Activated CD4-positive, alpha-beta memory T cell treated with anti-CD3 and anti-CD28 coated beads for 36 hours (primary cell): ENCODE results near the gene DUSP10. TPM values are rescaled to one million over a fixed set of nuclear protein-coding genes. Genes with fewer than 3 reads are reported as not detected.

ENCODE experiments used
- CTCF ChIA-PET: fragments of 350-600 bp; sonication (Branson Sonifier 250); formaldehyde crosslinking; loops from one replicate; lab custom pipeline; 2021; ENCODE audit warnings: antibody characterized with exemption, inconsistent platforms; lab: Charles Lee
- POLR2A ChIA-PET: fragments of 350-600 bp; sonication (Branson Sonifier 250); formaldehyde crosslinking; loops from one replicate; lab custom pipeline; 2021; ENCODE audit warnings: antibody characterized with exemption; lab: Charles Lee
- DNase-seq: peaks from one replicate; pipeline ENCODE4 v3.0.0-alpha.2; 2020
- H3K27ac Mint-ChIP-seq: one replicate; pipeline ENCODE4 v1.8.0; 2021; ENCODE audit warnings: mixed read lengths
- H3K27me3 Mint-ChIP-seq: one replicate; pipeline ENCODE4 v1.8.0; 2021; ENCODE audit warnings: mixed read lengths
- H3K36me3 Mint-ChIP-seq: one replicate; pipeline ENCODE4 v1.8.0; 2021; ENCODE audit warnings: mixed read lengths
- H3K4me1 Mint-ChIP-seq: one replicate; pipeline ENCODE4 v1.8.0; 2021; ENCODE audit warnings: low read depth, mixed read lengths
- H3K4me3 Mint-ChIP-seq: one replicate; pipeline ENCODE4 v1.8.0; 2021; ENCODE audit warnings: mild to moderate bottlenecking, mixed read lengths
- H3K9me3 Mint-ChIP-seq: one replicate; pipeline ENCODE4 v1.8.0; 2021; ENCODE audit warnings: mixed read lengths
- intact Hi-C: fragments of 100-400 bp; cut with micrococcal nuclease; formaldehyde crosslinking; loops from one replicate; pipeline ENCODE4 v1.15.1; 2023
- total RNA-seq, 2 experiments: library from RNA; stranded (reverse); gene quantifications; one replicate each; pipeline ENCODE4 v1.2.3, GENCODE V29; 2021

DUSP10 gene
- total RNA-seq, 2 experiments from 2014 or later = 8.8 to 8.9 TPM

DNA sequence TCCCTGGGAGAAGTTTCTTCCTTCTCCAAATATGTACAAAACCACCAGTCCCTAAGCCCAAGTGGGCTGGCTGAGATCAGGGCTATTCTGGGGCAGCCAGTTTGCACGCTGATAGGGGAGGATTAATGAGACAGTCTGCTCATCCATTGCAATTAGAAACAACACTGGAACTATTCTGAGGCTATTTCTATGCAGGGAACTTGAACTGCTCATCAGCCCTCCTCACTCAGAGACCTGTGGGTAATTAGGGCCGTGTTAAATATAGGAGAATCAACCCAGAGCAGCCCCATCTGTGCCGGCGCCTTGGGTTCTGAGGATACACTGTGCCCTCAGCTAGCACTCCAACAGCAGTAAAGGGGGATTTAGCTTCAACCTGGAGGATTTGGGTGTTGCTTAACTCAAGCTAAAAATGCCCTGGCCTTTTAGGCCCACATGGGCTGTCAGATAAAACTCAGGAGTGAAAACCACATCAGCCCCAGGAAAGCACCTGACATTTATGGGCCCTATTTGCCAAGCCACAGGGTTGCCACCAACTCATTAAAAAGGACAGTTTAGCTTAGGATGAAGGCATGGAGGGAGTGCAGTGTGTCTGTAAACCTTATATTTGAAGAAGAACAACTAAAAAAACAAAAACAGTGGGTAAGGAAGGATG lies 53.9 kb downstream of the DUSP10 start:
- intact Hi-C loops = no loop called here
- Mint-ChIP-seq H3K4me1 (peaks cover 10% of the 10 kb centered on the region), H3K9me3 (no peaks in the 10 kb centered on the region), H3K4me3 (no peak overlapping the region), H3K27ac (no peak overlapping the region), H3K36me3 (no peaks in the 10 kb centered on the region), H3K27me3 (peaks cover 2% of the 10 kb centered on the region)
- POLR2A ChIA-PET = no interaction called here
- no peak for DNase-seq
- CTCF ChIA-PET = no interaction called here

DNA sequence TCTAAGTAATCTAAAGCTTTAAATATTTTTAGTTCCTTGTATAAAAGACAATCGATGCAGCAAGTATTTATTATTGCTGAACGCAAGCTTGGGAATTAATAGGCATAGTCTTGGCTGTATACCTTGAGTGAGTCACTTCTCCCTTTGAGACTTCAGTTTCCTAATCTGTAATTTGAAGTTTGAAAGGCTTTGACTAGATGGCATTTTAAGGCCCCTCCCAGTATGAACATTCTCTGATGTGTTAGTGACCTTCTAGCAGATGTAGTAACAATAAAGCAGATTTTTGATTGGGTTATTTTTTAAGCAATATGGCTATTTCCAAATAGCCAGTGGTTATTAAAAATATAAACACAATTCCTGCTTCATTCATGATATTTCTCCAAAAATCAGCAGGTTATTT lies 58.2 kb downstream of the DUSP10 start:
- no peak overlapping the region for H3K27ac Mint-ChIP-seq
- H3K27me3 Mint-ChIP-seq = peaks cover 2% of the 10 kb centered on the region
- H3K4me1 Mint-ChIP-seq = peaks cover 2% of the 10 kb centered on the region
- DNase-seq = no peak
- H3K9me3 Mint-ChIP-seq = peaks cover 7% of the 10 kb centered on the region
- H3K4me3 Mint-ChIP-seq = no peak overlapping the region
- ChIA-PET CTCF (no interaction called here), POLR2A (no interaction called here)
- intact Hi-C loops = no loop called here
- peaks cover 4% of the 10 kb centered on the region for H3K36me3 Mint-ChIP-seq

DNA sequence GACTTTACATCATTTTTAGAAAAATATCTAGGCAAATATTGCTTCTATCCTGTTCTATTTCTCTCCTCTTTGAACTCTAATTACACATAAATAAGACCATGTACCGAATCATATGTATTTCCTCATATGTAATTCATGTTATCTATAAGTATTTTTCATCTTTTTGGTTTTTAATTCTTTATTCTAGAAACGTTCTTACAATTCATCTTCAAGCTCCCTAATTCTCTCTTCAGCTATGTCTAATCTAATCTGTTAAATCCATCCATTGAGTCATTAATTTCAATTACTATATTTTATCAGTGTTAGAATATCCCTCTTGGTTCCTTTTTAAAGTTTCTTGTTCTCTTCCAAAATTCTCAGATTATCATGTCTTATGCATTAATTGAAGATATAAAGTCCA lies 61.8 kb downstream of the DUSP10 start:
- intact Hi-C loops = no loop called here
- H3K27ac Mint-ChIP-seq = no peak overlapping the region
- H3K4me3 Mint-ChIP-seq = no peak overlapping the region

DNA sequence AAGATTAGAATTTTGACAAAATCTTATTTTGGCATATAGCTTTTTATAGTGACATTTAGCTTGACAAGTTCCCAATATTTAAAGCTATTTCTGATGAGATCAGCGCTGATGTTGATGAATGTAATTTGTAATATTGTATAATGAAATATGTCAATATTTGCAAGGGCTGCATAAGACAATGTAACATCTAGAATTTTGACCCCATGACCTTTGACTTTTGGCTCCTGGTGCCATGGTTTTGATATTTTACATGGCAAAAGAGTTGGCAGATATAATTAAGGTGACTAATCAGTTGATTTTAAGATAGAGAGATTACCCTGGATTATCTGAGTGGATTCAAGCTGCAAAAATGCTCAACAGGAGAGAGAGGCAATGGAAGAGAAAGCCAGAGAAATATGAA lies 63.9 kb downstream of the DUSP10 start:
- POLR2A ChIA-PET = no interaction called here
- peaks cover 7% of the 10 kb centered on the region for H3K9me3 Mint-ChIP-seq
- H3K27ac Mint-ChIP-seq = no peak overlapping the region
- CTCF ChIA-PET = no interaction called here
- H3K4me1 Mint-ChIP-seq = peaks cover 2% of the 10 kb centered on the region
- H3K36me3 Mint-ChIP-seq = peaks cover 4% of the 10 kb centered on the region
- intact Hi-C loops = no loop called here
- DNase-seq = no peak
- H3K4me3 Mint-ChIP-seq = no peak overlapping the region
- no peaks in the 10 kb centered on the region for H3K27me3 Mint-ChIP-seq

More for the DNA sequence above, 61.8 kb downstream of the DUSP10 start:
- Mint-ChIP-seq H3K36me3 (peaks cover 4% of the 10 kb centered on the region), H3K4me1 (peaks cover 2% of the 10 kb centered on the region), H3K9me3 (peaks cover 7% of the 10 kb centered on the region), H3K27me3 (no peaks in the 10 kb centered on the region)
- ChIA-PET POLR2A (no interaction called here), CTCF (no interaction called here)
- no peak for DNase-seq

DNA sequence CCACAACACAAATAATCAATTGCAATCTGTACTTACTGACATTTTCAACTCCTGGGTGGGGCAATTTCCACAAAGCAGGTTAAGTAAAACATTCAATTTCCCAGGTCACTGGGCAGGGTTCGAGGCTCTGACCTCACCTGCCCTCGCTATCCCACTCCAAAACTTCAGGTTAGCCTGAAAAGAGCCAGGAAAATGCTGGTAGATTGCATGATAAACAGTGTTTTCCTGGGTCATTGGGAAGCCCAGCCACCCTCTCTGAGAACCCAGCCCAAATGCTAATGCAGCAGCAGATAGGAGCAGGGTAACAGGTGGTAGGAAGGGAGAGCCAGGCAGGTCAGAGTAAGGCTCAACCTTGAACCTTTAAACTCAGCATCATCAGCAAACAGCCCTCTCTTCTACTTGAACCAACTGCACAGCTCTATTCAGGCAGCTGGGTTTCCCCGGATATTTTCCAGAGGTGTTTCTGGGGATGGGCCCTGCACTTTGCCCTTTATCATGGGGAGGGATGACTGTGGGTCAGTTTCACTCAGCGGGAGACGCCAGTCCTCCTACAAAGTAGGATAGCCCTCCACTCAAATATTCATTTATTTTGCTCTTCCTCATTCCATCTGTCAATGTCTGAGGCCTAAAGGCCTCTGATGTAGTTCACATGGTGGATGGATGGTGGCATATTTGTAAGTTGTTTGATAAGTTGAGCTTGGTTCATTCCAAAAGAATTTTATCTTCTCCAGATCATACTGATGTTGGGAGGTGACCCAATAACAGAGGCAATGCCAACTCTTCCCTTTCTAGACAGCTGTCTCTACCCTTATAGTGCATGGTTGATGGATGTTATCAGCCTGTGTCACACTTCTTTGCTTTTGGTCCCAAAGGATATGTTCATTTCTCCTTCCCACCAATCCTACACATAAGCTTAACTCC lies 65.7 kb downstream of the DUSP10 start:
- intact Hi-C loops = no loop called here

DNA sequence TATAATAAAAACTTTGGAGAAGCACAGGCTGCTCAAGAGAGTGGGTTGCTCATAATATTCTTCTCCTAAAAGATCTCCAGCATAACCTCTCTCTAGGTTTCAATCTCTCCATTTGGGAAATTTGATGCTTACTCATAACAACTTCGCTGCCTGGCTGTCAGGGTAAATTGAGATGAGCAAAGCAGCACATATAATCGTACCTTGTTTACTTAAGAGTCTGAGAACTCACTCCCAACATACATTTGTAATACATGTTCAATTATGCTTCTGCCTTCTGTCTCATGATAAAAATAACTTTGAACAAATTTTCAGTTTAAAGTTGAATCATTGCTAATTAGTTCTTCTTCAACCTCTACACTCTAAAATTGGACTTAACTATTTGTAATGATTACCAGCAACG lies 68.9 kb downstream of the DUSP10 start:
- no peaks in the 10 kb centered on the region for H3K36me3 Mint-ChIP-seq
- intact Hi-C loops = no loop called here
- H3K4me1 Mint-ChIP-seq = no peaks in the 10 kb centered on the region
- POLR2A ChIA-PET = no interaction called here
- no peaks in the 10 kb centered on the region for H3K9me3 Mint-ChIP-seq
- CTCF ChIA-PET = no interaction called here
- no peak overlapping the region for H3K4me3 Mint-ChIP-seq
- no peak for DNase-seq
- H3K27ac Mint-ChIP-seq = no peak overlapping the region
- peaks cover 3% of the 10 kb centered on the region for H3K27me3 Mint-ChIP-seq

More for the DNA sequence above, 65.7 kb downstream of the DUSP10 start:
- no peak overlapping the region for H3K27ac Mint-ChIP-seq
- H3K9me3 Mint-ChIP-seq = peaks cover 7% of the 10 kb centered on the region
- POLR2A ChIA-PET = no interaction called here
- CTCF ChIA-PET = no interaction called here
- H3K27me3 Mint-ChIP-seq = no peaks in the 10 kb centered on the region
- H3K36me3 Mint-ChIP-seq = peaks cover 4% of the 10 kb centered on the region
- H3K4me3 Mint-ChIP-seq = no peak overlapping the region
- H3K4me1 Mint-ChIP-seq = peaks cover 2% of the 10 kb centered on the region
- DNase-seq = no peak

DNA sequence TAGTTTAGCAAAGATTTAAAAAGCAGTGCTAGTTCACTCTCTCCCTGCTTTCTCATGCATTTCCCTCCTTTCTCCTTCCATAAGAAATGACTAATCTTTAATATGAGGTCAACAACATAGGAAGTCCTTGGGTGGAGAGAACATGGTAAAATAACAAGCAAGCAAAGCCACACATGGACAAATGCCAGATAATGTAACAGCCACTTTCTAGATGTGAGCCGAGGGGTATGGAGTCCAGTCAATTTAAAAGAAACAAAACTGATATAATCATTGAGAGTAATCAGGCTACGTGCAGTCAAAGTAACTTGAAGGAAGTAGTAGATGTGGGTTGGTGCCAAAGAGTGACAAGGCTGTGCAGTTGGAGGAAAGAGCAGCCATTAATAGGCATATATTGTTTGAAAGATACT lies 69.6 kb downstream of the DUSP10 start:
- intact Hi-C loops = no loop called here
- H3K9me3 Mint-ChIP-seq = no peaks in the 10 kb centered on the region
- CTCF ChIA-PET = no interaction called here
- H3K27me3 Mint-ChIP-seq = peaks cover 3% of the 10 kb centered on the region
- POLR2A ChIA-PET = no interaction called here
- H3K36me3 Mint-ChIP-seq = no peaks in the 10 kb centered on the region
- H3K4me1 Mint-ChIP-seq = peaks cover 6% of the 10 kb centered on the region
- no peak overlapping the region for H3K4me3 Mint-ChIP-seq
- no peak for DNase-seq
- H3K27ac Mint-ChIP-seq = no peak overlapping the region

DNA sequence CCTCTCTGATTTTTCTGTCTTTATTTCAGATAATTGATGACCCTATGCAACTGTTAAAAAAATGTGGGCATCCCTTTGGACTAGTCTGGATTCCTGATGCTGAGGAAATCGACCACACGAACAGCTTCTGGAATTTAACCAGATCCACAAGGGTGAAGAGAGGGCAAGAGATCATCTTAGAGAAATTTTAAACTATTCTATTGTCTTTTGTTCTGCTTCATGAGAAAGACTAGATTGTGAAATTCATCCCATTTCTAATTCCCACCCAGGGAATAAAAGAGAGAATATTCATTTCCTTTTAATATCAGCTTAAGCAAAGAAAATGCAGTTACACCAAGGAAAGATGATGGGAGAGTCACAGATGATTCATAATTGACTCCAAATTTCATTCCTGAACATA lies 71.8 kb downstream of the DUSP10 start:
- Mint-ChIP-seq H3K36me3 (no peaks in the 10 kb centered on the region), H3K4me1 (peaks cover 7% of the 10 kb centered on the region), H3K4me3 (no peak overlapping the region), H3K9me3 (no peaks in the 10 kb centered on the region), H3K27me3 (peaks cover 3% of the 10 kb centered on the region), H3K27ac (no peak overlapping the region)
- ChIA-PET CTCF (no interaction called here), POLR2A (no interaction called here)
- intact Hi-C loops = no loop called here
- no peak for DNase-seq

DNA sequence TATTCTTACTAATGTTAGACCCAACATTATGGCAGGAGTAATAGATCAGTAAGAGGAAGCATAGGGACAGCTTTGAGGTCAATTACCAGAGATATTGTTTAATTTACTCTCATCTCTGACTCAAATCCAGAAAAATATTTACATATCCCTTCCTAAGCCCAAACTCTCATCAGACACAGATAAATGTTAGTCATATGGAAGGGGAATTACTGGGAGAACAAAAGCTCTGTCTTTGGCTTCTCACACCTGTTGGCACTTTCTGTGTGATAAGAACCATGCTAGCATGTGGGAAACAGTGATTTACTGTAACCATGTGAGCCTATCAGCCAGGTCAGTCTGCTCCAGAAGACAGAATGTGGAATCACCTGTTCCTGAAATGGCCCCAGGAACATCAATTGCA lies 72.4 kb downstream of the DUSP10 start:
- Mint-ChIP-seq H3K27me3 (peaks cover 3% of the 10 kb centered on the region), H3K4me1 (peaks cover 7% of the 10 kb centered on the region), H3K27ac (no peak overlapping the region), H3K9me3 (no peaks in the 10 kb centered on the region), H3K4me3 (no peak overlapping the region), H3K36me3 (no peaks in the 10 kb centered on the region)
- CTCF ChIA-PET = no interaction called here
- DNase-seq = no peak
- POLR2A ChIA-PET = no interaction called here
- intact Hi-C loops = loop anchor here (5.0 kb wide), 1 partner anchor 73 kb away; the partner anchor contains the start of gene DUSP10

DNA sequence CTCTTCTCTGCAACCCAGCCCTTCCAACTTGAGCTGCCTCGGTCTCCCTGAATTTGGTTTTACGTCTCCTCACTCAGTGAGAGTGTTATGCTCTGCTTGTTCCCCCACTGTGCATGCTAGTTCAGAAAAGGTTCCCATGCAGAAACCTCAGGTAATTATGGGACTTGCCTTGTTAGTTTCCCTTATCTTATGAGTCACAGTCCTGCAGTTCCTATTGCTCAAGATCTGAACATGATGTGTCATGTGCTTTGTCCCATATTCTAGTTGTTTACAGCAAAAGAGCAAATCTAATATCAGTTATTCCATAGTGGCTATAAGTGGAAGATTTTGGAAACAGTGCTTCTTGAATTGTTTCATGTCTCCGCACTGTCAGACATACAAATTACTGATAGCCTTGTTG lies 74.4 kb downstream of the DUSP10 start:
- ChIA-PET CTCF (no interaction called here), POLR2A (no interaction called here)
- intact Hi-C loops = loop anchor here (5.0 kb wide), 1 partner anchor 75 kb away; the partner anchor contains the start of gene DUSP10
- peaks cover 5% of the 10 kb centered on the region for H3K27me3 Mint-ChIP-seq
- H3K9me3 Mint-ChIP-seq = no peaks in the 10 kb centered on the region
- H3K27ac Mint-ChIP-seq = no peak overlapping the region
- H3K4me1 Mint-ChIP-seq = peaks cover 7% of the 10 kb centered on the region
- no peak for DNase-seq
- H3K4me3 Mint-ChIP-seq = no peak overlapping the region
- H3K36me3 Mint-ChIP-seq = no peaks in the 10 kb centered on the region

DNA sequence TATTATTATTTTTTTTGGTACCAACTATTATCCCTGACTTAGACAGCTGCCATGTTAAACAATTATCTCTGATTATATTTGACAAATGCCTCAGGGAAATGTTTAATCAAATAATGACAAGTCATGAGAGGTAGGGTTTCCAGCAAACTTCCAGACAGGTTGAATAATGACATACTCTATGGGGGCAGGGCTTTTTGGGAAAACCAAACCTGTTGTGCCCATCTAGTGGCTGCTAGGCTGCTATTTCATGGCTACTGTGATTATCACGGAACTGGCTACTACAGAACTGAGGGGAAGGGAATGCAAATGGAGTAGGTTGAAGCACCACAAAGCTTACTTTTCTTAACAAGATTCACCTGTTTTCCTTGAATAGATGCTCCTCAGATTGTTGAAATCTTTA lies 77.6 kb downstream of the DUSP10 start:
- ChIA-PET CTCF (no interaction called here), POLR2A (no interaction called here)
- H3K9me3 Mint-ChIP-seq = no peaks in the 10 kb centered on the region
- H3K27me3 Mint-ChIP-seq = peaks cover 3% of the 10 kb centered on the region
- H3K27ac Mint-ChIP-seq = no peak overlapping the region
- no peaks in the 10 kb centered on the region for H3K36me3 Mint-ChIP-seq
- intact Hi-C loops = no loop called here
- no peak for DNase-seq
- H3K4me3 Mint-ChIP-seq = no peak overlapping the region
- peaks cover 12% of the 10 kb centered on the region for H3K4me1 Mint-ChIP-seq

DNA sequence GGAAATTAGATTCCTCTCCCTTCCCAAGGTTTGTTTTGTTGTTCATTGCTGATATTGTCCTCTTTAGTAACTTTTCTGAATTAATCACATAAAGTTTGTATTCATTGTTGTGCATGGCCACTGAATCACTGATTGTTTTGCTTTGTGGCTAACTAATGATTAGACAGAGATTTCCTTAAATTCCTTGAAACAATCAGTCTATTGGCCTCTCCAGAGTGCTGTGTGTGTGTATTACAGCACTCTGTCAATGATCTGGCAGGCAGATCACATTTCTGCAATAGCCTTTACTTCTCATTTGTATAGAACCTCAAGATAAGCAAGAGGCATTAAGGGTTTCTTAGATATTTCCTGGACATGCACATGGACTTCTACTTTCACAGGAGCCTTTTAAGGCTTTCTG lies 78.6 kb downstream of the DUSP10 start:
- Mint-ChIP-seq H3K27ac (no peak overlapping the region), H3K36me3 (no peaks in the 10 kb centered on the region), H3K9me3 (no peaks in the 10 kb centered on the region), H3K4me1 (peaks cover 12% of the 10 kb centered on the region), H3K4me3 (no peak overlapping the region), H3K27me3 (peaks cover 1% of the 10 kb centered on the region)
- ChIA-PET POLR2A (no interaction called here), CTCF (no interaction called here)
- intact Hi-C loops = no loop called here
- no peak for DNase-seq
